ENCODE measurements around the gene STIM1.
"Not testable (repeated sequence)": the region's sequence is repeated elsewhere in the genome, so short reads cannot be mapped to it uniquely, and the experiment has no call there.

STIM1 gene

GRCh38 chr11:3983101-3983500 lies 127.6 kb downstream of the STIM1 start:
- DNase-seq (ENCODE audit: low read depth in 2 of 2): no peak

GRCh38 chr11:3984896-3985295 lies 129.4 kb downstream of the STIM1 start:
- peak; percentile 16 to 22 for DNase-seq (ENCODE audit: low read depth in 2 of 2)

- DNase-seq (ENCODE audit: low read depth in 2 of 2): no peak
These were observed 130.2 kb downstream of the STIM1 start for GRCh38 chr11:3985631-3986030.

GRCh38 chr11:3986301-3986700 lies 130.8 kb downstream of the STIM1 start:
- DNase-seq (ENCODE audit: low read depth in 2 of 2): no peak

- no peak for DNase-seq (ENCODE audit: low read depth in 2 of 2)
These were observed 133.9 kb downstream of the STIM1 start for GRCh38 chr11:3989276-3989920.

- DNase-seq (ENCODE audit: low read depth in 2 of 2): no peak
These were observed 134.4 kb downstream of the STIM1 start for GRCh38 chr11:3989921-3990290.

GRCh38 chr11:3990406-3990805 lies 134.9 kb downstream of the STIM1 start:
- no peak for DNase-seq (ENCODE audit: low read depth in 2 of 2)

- DNase-seq (ENCODE audit: low read depth in 2 of 2): no peak
These were observed 137.5 kb downstream of the STIM1 start for GRCh38 chr11:3992964-3993363.

- no peak for DNase-seq (ENCODE audit: low read depth in 2 of 2)
These were observed 138.7 kb downstream of the STIM1 start for GRCh38 chr11:3994030-3994640.

GRCh38 chr11:3995307-3995706 lies 139.8 kb downstream of the STIM1 start:
- DNase-seq (ENCODE audit: low read depth in 2 of 2): no peak

GRCh38 chr11:3995949-3996554 lies 140.6 kb downstream of the STIM1 start:
- no peak for DNase-seq (ENCODE audit: low read depth in 2 of 2)

GRCh38 chr11:3996651-3997050 lies 141.2 kb downstream of the STIM1 start:
- DNase-seq (ENCODE audit: low read depth in 2 of 2): no peak

GRCh38 chr11:4004753-4005152 lies 149.3 kb downstream of the STIM1 start:
- DNase-seq (ENCODE audit: low read depth in 2 of 2): not testable (repeated sequence)

GRCh38 chr11:4006946-4007680 lies 151.6 kb downstream of the STIM1 start:
- no peak for DNase-seq (ENCODE audit: low read depth in 2 of 2)

- no peak for DNase-seq (ENCODE audit: low read depth in 2 of 2)
These were observed 152.7 kb downstream of the STIM1 start for GRCh38 chr11:4008116-4008515.

GRCh38 chr11:4016602-4017001 lies 161.1 kb downstream of the STIM1 start:
- DNase-seq (ENCODE audit: low read depth in 2 of 2): not testable (repeated sequence)

- no peak for DNase-seq (ENCODE audit: low read depth in 2 of 2)
These were observed 161.7 kb downstream of the STIM1 start for GRCh38 chr11:4017129-4017528.

GRCh38 chr11:4018641-4019040 lies 163.2 kb downstream of the STIM1 start:
- DNase-seq (ENCODE audit: low read depth in 2 of 2): no peak

GRCh38 chr11:4019891-4020290 lies 164.4 kb downstream of the STIM1 start:
- DNase-seq (ENCODE audit: low read depth in 2 of 2): no peak

GRCh38 chr11:4022669-4023068 lies 167.2 kb downstream of the STIM1 start:
- no peak for DNase-seq (ENCODE audit: low read depth in 2 of 2)

GRCh38 chr11:4025248-4025966 lies 169.9 kb downstream of the STIM1 start:
- DNase-seq (ENCODE audit: low read depth in 2 of 2): no peak

- no peak for DNase-seq (ENCODE audit: low read depth in 2 of 2)
These were observed 170.5 kb downstream of the STIM1 start for GRCh38 chr11:4025967-4026324.

Data from activated CD4-positive, alpha-beta T cell treated with anti-CD3 and anti-CD28 coated beads for 24 hours (primary cell).